IMR-90 (cell line): ENCODE results near the gene RPS15. TPM values are rescaled to one million over a fixed set of nuclear protein-coding genes. Genes with fewer than 3 reads are reported as not detected.

Experiments
- MAFK ChIP-seq: IDR thresholded peaks from 2 replicates; pipeline ENCODE4 v1.6.1; 2012; ENCODE audit warnings: low read depth, low read length, improper control_type of control experiment
- MXI1 ChIP-seq: IDR thresholded peaks from 2 replicates; pipeline ENCODE4 v1.6.1; 2012; ENCODE audit warnings: low read depth, mild to moderate bottlenecking, low read length, moderate library complexity, borderline replicate concordance
- RCOR1 ChIP-seq: IDR thresholded peaks from 2 replicates; pipeline ENCODE4 v1.6.1; 2012; ENCODE audit warnings: mild to moderate bottlenecking, low read length, improper control_type of control experiment; ENCODE audit not compliant: insufficient replicate concordance
- polyA plus RNA-seq, 3 experiments: library from polyadenylated mRNA; depleted of rRNA; stranded (reverse); fragments of >200 nt; gene quantifications; 2 replicates each; pipeline ENCODE4 v1.2.3, GENCODE V29; 2012; ENCODE audit warnings: low replicate concordance in 1 of 3
- total RNA-seq: library from RNA; depleted of rRNA; stranded (reverse); fragments of >200 nt; gene quantifications from 2 replicates; pipeline ENCODE4 v1.2.3, GENCODE V29; 2012
- TF ChIP-seq, protein P1 (sequence below): fragments of 150-350 bp; IDR thresholded peaks from 2 replicates; pipeline ENCODE4 v1.6.1; 2016; ENCODE audit warnings: low read depth, mild to moderate bottlenecking, low read length, moderate library complexity, borderline replicate concordance

The RPS15 gene
- total and polyA plus RNA-seq, 2 of the 4 experiments (the other 2 are of a cell fraction), result 1,179 to 1,855 TPM

DNA sequence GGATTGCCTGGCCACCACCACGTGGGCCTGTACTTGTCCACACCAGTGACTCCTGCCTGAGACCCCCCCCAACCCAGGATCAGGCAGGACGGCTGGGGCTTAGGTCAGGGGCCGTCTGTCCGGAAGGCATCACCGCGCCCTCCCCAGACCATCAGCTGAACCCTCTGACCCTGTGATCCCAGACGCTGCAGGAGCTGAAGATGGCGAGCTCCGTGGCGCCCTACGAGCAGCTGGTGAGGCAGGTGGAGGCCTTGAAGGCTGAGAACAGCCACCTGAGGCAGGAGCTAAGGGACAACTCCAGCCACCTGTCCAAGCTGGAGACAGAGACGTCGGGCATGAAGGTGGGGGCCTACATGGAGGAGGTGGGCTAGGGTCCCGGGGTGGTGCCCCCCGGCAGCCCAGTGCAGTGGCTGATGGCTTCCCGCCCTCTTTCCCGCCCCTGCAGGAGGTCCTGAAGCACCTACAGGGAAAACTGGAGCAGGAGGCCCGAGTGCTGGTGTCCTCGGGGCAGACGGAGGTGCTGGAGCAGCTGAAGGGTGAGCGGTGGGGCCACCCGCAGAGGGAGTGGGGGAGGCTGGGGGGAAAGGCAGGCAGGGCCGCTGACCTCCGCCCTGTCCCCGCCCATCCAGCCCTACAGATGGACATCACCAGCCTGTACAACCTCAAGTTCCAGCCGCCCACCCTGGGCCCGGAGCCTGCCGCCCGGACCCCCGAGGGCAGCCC lies 14.8 kb downstream of the RPS15 start (continued):
- TF ChIP-seq, protein P1, sequence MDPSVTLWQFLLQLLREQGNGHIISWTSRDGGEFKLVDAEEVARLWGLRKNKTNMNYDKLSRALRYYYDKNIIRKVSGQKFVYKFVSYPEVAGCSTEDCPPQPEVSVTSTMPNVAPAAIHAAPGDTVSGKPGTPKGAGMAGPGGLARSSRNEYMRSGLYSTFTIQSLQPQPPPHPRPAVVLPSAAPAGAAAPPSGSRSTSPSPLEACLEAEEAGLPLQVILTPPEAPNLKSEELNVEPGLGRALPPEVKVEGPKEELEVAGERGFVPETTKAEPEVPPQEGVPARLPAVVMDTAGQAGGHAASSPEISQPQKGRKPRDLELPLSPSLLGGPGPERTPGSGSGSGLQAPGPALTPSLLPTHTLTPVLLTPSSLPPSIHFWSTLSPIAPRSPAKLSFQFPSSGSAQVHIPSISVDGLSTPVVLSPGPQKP, result no peak
- TF ChIP-seq MXI1 (no peak), MAFK (no peak), RCOR1 (no peak)
